ENCODE results near the gene WNT11.
"Not testable (repeated sequence)": the region's sequence is repeated elsewhere in the genome, so short reads cannot be mapped to it uniquely, and the experiment has no call there.

Gene WNT11

DNA sequence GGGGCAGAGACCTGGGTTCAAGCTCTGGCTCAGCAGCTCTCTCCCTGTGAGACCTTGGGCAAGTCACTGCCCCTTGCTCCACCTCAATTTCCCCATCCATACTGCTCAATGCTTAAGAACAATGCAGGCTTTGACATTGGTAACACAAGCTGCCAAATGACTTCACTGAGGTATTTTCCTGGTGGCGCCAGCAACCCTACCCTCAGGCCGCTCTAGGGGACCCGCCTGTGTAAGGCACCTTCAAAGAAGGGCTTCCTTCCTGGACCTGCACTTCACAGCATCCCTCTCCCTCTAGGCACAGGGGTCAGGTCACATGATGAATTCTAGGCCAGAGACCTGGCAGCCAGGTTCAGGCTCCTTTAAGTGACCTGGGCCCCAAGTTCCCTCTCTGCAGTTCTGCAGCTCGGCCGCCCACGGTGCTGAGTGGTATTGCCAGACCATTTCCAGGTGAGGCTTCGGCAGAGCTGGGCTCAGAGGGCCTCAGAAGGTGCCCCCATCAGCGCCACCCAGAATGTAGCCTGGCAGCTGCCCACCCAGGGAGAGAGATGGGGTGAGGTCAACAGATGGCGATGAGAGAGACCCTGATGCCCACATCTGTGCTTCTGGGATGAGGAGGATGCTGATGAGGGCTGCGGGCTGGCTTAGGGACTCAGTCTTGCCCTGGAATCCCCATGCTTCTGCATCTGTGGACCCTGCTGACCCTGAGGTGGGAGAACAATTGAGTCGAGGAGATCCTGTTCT is 4.5 kb downstream of the WNT11 start:
- DNase-seq (ENCODE audit: low read depth), result no peak

DNA sequence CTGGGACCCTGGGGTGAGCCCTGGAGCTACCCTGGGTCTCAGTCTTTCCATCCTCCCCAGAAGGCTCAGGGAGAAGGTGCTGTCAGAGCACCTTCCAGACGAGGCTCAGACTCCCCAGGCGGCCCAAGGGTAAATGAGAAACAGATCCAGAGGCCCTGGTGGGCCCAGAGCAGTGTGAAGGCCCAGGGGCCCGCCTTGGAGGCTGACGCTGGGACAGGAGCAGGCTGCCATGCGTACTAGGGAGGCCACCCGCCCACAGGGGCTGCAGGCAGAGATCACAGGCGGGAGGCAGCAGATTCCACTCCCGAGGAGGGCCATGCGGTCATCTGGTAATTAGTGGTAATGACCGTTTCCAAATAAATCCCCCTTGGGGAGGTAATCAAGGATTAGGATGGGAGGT is 5.2 kb downstream of the WNT11 start:
- no peak for DNase-seq (ENCODE audit: low read depth)

DNA sequence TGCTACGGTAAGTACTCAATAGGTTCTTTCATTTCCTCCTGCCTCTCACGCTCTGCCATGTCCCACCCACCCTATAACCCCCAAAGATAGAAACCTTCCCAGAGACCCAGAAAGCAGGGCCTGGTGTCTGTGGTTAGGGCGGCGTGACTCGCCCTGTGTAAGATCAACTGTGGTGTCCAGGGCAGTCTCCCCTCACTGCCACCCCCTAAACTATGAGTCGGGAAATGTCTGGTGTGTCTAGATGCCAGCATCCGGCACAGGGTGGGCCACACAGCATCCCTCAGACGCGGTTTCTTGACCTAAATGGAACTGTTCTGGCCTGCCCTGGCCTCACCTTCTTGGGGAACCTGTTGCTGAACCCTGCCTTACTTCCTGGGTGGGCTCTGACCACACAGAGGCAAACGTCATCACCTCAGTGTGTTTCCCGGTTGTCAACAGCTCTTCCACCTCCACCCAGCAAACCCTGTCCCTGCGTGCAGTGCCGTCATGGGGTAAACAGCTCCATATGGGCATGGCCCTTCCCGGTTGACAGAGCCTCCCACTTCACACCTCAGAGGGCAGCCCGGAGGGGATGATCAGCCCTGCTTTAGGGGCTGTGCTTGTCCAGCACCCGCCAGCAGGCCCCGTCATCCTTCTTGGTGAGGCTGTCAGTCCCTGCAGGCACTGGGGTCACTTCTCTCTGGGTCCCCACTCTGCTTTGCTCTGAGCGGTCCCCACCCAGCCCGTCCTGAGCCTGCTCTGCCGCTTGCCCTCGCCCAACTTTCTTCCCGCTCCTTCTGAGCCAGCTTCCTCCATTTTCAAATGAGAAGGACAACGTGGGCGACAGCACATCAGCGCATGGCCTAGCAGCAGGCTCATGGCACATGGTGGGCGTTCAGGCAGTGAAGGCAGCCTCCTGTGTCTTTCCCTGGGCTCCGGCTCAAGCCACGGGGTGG is 6.0 kb downstream of the WNT11 start:
- DNase-seq (ENCODE audit: low read depth), result no peak

DNA sequence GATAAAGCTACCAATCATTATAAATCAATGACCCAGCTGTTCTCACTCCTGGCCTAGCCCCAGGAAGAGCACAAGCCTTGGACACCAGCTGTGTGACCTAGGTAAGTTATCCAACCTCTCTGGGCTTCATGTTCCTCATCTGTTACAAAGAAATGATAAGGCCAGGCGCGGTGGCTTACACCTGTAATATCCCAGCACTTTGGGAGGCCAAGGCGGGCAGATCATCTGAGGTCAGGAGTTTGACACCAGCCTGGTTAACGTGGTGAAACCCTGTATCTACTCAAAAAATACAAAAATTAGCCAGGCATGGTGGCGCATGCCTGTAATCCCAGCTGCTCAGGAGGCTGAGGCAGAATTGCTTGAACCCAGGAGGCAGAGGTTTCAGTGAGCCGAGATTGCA is 7.6 kb downstream of the WNT11 start:
- not testable (repeated sequence) for DNase-seq (ENCODE audit: low read depth)

DNA sequence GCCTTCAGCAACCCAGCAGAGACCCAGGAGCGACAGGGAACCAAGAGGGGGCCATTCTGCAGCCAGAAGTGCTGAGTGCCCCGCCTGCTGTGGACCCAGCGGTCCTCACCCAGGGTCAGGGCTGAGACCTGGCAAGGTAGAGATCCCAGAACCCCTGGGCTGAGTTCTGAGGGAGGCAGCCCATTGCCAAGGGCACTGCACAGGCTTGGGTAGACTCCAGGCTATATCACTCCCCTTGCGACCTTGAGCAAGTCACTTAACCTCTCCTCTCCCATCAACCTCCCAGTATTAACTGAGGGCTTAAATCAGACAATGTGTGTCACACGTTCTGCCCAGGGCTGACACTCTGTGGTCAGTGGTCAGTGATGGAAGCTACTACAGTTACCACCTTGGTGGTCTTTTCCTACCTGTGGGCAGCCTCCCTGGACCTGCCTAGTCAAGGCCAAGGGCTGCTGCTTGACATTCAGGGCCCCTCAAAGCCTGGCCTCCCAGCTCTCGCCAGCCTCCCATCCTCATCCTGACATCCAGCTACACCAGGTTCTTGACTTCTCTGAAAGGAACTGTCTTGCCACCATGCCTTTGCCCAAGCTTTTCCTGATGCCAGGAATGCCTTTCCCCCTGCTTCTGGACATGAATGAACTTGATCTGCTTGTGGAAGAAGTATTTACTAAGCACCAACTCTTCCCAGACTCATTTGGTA is 8.2 kb downstream of the WNT11 start:
- DNase-seq (ENCODE audit: low read depth), result no peak

DNA sequence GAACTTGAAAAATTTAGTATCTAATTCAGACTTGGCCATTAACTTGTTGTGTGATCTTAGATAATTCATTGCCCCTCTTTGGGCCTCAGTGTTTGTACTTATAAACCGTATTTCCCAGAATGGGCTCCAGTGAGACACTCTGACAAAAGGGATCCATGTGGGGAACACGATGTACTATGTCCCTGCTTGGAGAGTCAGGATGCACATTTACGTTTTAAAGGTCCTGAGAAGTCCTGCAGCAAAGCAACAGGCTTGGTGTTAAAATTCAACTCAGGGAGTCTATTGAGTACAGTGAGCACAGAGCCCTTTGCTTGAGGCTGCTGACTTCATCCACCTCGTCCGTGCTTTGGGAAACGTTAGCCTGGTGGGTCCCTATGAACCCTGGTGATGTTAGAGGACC is 9.0 kb downstream of the WNT11 start:
- no peak for DNase-seq (ENCODE audit: low read depth)

DNA sequence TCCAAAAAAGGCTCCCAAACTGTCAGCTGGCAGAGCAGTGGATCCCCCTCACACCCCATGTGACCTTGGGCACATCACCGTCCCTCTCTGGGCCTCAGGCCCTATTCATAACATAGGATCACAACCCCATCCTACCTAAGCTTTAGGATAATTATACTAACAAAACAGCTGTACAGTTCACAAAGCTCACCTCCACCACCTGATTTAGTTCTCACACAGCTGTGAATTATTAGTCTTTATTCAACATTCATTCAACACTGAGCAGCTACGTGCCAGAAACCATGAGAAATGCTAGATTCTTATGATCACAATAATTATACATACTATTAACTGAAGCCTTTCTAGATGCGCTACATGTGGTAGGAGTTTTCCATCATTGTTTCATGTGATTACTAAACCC is 9.5 kb downstream of the WNT11 start:
- DNase-seq (ENCODE audit: low read depth), result no peak

DNA sequence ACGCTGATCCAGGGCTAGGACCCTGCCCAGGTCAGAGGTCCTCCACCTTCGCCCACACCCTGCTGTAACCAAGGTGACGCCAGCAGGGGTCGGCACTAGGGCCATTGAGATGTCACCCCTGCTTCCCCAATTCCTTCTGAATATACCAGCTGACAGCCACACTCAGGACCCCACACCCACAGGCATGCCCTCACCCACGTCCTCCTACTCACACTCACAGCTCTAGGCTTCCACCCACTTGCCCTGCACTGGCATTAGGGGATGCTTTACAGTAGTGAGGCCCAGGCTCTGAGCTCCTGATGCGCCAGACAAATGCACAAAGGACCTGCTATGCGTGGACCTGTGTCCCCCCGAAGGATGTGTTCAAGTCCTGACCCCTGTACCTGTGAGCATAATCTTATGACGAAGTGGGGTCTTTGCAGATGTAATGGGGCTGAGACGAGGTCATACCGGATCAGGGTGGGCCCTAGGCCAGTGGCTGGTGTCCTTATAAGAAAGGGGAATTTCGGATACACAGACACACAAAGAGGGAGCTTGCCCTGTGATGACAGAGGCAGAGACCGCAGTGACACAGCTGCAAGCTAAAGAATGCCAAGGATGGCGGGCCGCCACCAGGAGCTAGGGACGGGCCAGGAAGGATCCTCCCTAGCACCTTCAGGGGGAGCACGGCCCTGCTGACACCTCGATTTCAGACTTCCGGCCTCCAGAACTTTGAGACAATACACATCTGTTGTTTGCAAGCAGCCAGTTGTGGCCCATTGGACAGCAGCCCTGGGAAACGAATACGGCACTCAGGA is 11.2 kb downstream of the WNT11 start:
- DNase-seq (ENCODE audit: low read depth), result no peak

DNA sequence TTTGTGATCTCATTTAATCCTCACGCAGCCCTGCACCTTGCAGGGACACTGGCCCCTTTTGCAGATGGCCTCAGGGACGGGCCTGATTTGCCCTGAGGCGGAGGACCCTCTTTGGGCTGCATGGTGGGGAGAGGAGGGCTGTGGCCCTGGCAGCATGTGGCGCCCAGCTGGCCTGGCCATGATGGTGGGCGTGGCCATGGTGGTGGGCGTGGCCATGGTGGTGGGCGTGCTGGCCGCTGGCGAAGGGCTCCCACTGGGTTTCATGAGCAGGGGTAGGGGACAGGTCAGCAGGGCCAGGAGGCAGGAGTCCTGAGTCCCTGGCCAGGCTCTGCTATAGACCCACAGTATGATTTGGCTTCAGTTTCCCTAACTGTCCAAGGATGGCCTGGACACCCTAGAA is 13.1 kb downstream of the WNT11 start:
- no peak for DNase-seq (ENCODE audit: low read depth)

DNA sequence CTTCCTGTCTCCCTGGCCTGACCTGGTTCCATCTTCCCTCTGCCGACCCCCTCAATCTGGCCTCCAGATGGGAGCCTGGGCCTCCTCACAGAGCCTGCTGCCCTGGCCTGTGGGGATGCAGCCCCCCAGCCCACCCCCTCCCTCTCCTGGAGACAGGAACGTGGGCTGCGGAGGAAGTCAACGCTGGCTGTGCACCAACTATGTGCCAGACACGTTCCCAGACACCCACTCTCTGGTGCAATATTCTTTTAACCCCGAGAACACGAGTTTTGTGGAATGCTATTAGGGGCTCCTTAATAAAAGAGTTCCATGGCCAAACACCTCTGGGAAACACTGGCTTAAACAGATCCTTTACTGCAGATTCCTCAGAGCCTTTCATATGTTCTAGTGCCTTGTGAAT is 15.9 kb downstream of the WNT11 start:
- no peak for DNase-seq (ENCODE audit: low read depth)

DNA sequence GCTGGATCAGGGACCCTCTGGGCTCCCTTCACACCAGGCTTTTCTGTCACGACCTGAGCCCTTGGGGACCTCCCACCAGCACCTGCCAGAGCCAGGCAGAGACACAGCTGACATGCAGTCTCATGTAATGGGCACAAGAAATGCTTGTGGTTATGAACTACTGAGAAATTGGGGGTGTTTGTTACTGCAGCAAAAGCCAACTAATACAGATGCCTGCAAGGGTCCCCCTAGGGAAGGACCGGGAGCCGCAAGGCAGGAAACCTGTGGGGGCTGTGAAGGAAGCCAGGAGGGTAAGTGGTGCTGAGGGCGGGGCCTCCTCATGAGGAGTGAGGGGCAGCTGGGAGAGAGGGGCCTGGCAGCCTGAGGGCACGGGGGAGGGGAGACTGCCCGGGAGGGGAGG is 16.6 kb downstream of the WNT11 start:
- DNase-seq (ENCODE audit: low read depth), result no peak

DNA sequence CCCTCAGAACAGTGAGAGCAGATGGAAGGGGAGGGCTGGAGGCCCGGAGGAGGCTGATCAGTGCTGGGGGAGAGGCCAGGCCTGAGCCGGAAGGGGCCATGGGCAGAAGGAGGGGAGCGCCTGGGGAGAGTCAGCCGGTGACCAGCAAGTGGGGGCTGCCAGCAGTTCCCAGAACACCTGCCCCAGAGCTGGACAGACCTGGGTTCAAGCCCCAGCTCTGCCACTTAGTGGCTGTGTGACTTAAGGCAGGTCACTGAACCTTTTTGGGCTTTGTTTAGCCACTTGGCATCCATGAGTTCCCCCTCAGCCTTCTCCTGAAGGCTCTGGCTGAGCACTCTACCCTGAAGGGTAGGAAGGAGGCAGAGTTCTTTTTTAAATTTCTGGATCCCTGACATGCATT is 17.4 kb downstream of the WNT11 start:
- DNase-seq (ENCODE audit: low read depth), result no peak

DNA sequence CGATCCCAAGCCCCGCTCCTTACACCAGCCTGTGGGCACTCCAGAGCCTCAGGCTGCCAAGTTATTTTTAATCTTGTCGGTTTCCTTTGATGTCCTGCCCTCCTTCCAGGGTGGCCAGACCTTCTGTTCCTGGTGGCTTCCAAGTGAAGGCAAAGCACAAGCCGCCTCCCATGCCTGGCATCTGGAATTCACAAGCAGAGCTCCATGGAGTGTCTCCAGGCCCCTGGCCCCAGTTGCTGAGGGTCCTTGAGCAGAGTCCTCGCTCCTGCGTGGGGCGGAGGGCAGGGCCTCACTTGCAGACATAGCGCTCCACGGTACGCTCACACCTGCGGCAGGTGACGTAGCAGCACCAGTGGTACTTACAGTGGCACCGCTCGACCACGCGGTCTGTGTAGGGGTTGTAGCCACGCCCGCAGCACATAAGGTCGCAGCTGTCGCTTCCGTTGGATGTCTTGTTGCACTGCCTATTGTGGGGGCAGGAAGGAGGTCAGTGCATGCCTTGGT is 19.5 kb downstream of the WNT11 start:
- DNase-seq (ENCODE audit: low read depth), result no peak

DNA sequence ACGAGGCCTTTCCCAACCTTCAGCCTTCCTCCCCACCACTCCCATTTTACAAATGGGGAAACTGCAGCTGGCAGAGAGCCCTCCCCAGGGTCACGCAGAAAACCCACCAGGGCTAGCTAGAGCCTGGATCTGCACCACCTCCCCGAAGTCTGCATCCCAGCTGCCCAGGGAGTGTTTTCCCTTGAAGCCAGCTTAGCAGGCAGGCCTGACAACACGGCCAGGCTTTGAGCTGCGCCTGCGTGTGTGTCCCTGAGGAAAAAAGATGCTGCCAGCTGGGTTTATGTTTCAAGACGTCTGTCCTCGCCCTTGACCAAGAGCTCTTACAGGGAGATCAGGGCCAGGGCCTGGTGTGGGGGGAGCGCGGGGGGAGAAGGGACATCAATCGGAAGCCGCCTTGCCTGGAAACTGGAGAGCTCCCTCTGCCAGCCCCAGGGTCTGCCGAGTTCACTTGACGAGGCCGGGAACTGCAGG is 20.3 kb downstream of the WNT11 start:
- DNase-seq (ENCODE audit: low read depth), result no peak

DNA sequence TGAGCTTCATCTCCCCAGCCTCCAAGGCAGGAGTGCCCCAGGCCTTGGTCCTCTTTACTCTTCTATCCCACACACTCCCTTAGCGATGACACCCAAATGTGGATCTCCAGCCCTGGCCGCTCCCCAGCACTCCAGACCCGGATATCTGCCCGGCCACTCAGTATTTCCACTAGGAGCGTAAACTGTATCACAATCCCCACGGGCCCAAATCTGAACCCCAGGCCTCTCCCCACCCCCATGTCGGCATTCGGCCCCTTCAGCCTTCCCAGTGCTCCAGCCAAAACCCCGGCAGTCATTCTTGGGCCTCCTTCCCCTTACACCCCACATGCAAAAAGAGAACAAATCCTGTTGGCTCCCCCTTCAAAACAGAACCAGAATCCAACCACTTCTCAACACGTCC is 20.8 kb downstream of the WNT11 start:
- no peak for DNase-seq (ENCODE audit: low read depth)

DNA sequence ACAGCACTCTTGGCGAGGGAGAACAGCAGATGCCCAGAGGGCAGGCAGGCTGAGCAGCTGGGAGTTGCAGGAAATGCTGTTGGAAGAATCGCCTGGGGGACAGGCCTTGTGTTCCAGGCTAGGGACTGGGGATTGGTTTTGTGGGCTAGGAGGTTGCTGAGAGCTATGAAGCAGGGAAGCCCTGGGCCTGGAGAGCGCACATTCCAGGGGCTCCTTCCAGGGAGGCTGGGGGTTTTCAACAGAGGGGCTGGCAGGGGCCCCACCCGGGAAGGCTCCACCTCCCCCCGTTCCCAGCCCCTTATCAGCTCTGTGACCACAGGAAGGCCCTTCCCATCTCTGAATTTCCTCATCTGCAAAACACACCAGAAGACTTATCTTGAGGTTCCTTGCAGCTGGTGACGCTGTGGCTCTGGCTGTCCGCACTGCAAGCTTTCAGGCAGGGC is 21.7 kb downstream of the WNT11 start:
- DNase-seq (ENCODE audit: low read depth), result no peak

DNA sequence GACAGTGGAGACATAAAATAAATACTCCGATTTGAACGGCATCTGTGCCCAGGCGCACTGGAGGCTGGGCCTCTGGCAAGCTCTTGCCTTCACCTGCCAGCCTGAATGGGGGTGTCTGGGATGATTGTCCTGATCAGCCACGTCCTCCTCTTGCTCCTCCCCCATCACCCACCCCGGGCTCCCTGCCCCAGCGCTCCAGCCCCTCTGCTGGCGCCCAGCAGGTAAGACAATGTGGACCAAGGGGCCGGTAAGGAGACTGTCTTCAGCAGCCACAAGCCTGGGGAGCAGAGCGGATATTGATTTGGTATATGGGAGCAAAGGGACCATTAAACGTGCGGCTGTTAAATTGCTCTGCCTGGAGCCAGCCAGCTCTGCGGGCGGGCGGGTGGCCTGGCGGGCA is 24.9 kb downstream of the WNT11 start:
- DNase-seq (ENCODE audit: low read depth), result no peak

DNA sequence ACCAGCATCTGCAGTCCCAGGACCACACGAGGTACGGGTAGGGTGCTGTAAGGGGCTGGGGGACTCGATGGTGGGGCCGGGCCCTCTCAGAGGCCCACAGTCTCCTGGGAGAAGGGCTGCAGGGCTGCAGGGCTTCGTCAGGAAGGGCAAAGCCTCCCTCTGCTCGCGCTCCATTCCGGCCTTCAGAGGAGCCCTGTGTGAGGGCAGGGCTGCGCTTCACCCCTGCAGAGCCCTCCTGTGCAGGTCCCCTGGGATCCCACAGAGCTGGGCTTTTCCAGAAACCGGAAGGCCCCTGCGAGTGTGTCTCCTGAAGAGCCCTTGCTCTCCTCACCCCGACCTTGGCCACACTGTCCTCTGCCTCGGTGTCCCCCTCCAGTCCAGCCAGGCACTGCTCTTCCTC is 27.2 kb downstream of the WNT11 start:
- no peak for DNase-seq (ENCODE audit: low read depth)

DNA sequence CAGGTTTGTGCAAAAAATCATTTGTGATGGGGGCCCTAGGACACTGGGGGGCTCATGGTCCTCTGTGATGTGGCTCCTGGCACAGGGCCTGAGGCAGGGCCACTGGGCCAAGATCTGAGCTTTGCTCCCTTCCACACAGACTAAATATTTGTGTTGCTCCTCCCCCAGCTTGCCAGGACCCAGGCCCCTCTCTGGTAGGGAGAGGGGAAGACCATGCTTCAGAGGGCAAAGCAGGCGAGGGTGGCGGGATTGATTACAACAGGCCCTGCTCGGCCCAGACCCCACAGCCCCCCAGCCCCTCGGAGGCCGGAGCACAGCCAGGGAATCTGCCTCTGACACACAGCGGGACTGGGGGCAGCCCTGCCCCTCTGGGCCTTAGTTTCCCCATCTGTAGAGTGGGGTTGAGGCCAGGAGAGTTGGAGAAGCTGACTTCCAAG is 29.0 kb downstream of the WNT11 start:
- DNase-seq (ENCODE audit: low read depth), result no peak

DNA sequence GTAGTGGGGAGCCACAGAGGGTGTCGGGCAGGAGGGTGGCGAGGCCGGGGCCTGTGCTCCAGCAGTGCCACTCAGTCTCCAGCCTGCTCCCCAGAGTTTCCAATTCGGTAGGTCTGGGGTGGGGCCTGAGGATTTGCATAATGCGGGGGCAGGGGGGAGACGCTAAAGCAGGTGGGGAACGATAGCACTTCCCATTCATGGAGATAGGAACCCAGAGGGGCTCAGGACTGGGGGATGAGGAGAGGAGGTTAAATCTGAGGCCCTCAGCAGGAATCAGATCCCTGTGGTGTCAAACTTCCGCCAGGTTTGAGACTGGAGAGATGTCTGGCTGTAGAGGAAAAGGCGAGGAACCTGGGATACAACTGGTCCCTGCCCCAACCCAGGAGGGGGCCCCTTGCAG is 29.8 kb downstream of the WNT11 start:
- DNase-seq (ENCODE audit: low read depth), result no peak

DNA sequence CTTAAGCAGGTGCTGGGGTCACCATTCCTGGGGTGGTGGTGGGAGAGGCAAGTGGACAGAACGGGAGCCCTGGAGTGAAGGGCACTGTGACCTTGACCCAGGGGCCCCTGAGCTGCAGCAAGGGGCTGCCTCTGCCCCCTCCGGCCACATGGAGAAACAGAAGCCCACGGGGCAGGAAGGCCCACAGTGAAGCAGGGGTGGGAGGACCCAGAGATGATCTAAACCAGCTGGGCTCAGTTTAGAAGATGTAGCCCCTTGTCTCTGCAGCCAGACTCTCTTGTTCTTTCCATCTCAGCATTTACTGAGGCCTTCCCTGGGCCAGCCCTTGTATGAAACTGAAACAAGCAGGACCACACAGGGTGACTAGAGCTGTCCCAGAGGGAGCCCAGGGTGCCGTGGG is 30.5 kb downstream of the WNT11 start:
- no peak for DNase-seq (ENCODE audit: low read depth)

DNA sequence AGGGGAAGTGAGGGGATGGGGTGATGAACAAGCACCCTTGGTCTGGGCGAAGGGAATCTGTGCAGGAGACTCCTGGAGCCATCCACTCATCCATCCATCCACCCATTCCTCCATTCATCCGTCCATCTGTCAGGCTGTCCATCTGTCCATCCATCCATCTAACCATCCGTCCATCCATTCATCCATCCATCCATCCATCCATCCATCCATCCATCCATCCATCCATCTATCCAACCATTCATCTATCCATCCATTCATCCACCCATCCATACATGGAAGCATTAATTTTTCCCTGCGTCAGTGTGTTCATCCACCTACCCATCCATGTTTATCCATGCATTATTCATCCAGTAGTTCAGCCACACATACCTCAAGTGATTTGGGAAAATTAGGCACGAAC is 32.0 kb downstream of the WNT11 start:
- no peak for DNase-seq (ENCODE audit: low read depth)
